WTC11 (cell line): ENCODE data around the gene SETD1B.

Experiments
- ARID4B ChIP-seq: sonication (generic); formaldehyde crosslinking; IDR thresholded peaks from 2 replicates; pipeline ENCODE4 v1.8.0; 2023; ENCODE audit warnings: missing genetic modification reagents, mild to moderate bottlenecking, borderline replicate concordance
- ATF3 ChIP-seq: sonication (generic); formaldehyde crosslinking; conservative IDR thresholded peaks from 2 replicates; pipeline ENCODE4 v1.8.1; 2022; ENCODE audit warnings: mild to moderate bottlenecking, missing genetic modification reagents
- CTCF ChIP-seq: fragments of 200-600 bp; IDR thresholded peaks from 2 replicates; pipeline ENCODE4 v1.8.0; 2022; ENCODE audit warnings: antibody characterized with exemption
- ZNF263 ChIP-seq: sonication (generic); formaldehyde crosslinking; IDR thresholded peaks from 2 replicates; pipeline ENCODE4 v1.8.1; 2022; ENCODE audit warnings: low read depth, mild to moderate bottlenecking, moderate library complexity, missing genetic modification reagents

- no peak for TF ChIP-seq CTCF
- no peak for TF ChIP-seq ATF3 (CRISPR knock-in tag)
- TF ChIP-seq ZNF263 (CRISPR knock-in tag) = no peak
- no peak for TF ChIP-seq ARID4B (CRISPR knock-in tag)
Measured at GRCh38 chr12:121871467-121871866, 67.7 kb downstream of the SETD1B start.
